Activated CD8-positive, alpha-beta memory T cell treated with anti-CD3 and anti-CD28 coated beads, Interleukin-2, amount 50 U/mL, for 24 hours (primary cell): ENCODE measurements around the gene NELL1.

ENCODE experiments used
- DNase-seq: peaks from one replicate; pipeline ENCODE4 v3.0.0-alpha.2; 2020; ENCODE audit errors: extremely low read depth

Gene NELL1

GRCh38 chr11:20963596-20963995 is 294.2 kb downstream of the NELL1 start:
- DNase-seq: no peak

GRCh38 chr11:20964985-20965384 is 295.6 kb downstream of the NELL1 start:
- no peak for DNase-seq

- DNase-seq: no peak
Observed at GRCh38 chr11:20966489-20966888, 297.1 kb downstream of the NELL1 start.

- no peak for DNase-seq
Observed at GRCh38 chr11:20973940-20974559, 304.7 kb downstream of the NELL1 start.

- DNase-seq: no peak
Observed at GRCh38 chr11:20980736-20981135, 311.4 kb downstream of the NELL1 start.

GRCh38 chr11:20990447-20990846 is 321.1 kb downstream of the NELL1 start:
- DNase-seq: no peak

- no peak for DNase-seq
Observed at GRCh38 chr11:20991471-20991870, 322.1 kb downstream of the NELL1 start.

- no peak for DNase-seq
Observed at GRCh38 chr11:21007297-21007696, 337.9 kb downstream of the NELL1 start.

- DNase-seq: no peak
Observed at GRCh38 chr11:21018248-21018647, 348.9 kb downstream of the NELL1 start.

GRCh38 chr11:21026685-21027084 is 357.3 kb downstream of the NELL1 start:
- DNase-seq: no peak

GRCh38 chr11:21037850-21038249 is 368.5 kb downstream of the NELL1 start:
- no peak for DNase-seq

GRCh38 chr11:21038801-21039200 is 369.4 kb downstream of the NELL1 start:
- DNase-seq: no peak

GRCh38 chr11:21040630-21041029 is 371.2 kb downstream of the NELL1 start:
- no peak for DNase-seq

- no peak for DNase-seq
Observed at GRCh38 chr11:21048626-21049025, 379.2 kb downstream of the NELL1 start.

- no peak for DNase-seq
Observed at GRCh38 chr11:21053466-21053865, 384.1 kb downstream of the NELL1 start.

GRCh38 chr11:21056644-21057043 is 387.3 kb downstream of the NELL1 start:
- DNase-seq: no peak

GRCh38 chr11:21059879-21060278 is 390.5 kb downstream of the NELL1 start:
- DNase-seq: no peak

- no peak for DNase-seq
Observed at GRCh38 chr11:21066030-21066429, 396.6 kb downstream of the NELL1 start.

GRCh38 chr11:21068886-21069285 is 399.5 kb downstream of the NELL1 start:
- no peak for DNase-seq

GRCh38 chr11:21069909-21070308 is 400.5 kb downstream of the NELL1 start:
- DNase-seq: no peak

- no peak for DNase-seq
Observed at GRCh38 chr11:21072558-21072957, 403.2 kb downstream of the NELL1 start.

GRCh38 chr11:21082853-21083252 is 413.5 kb downstream of the NELL1 start:
- no peak for DNase-seq

- DNase-seq: no peak
Observed at GRCh38 chr11:21088930-21089329, 419.5 kb downstream of the NELL1 start.

- no peak for DNase-seq
Observed at GRCh38 chr11:21104641-21105040, 435.3 kb downstream of the NELL1 start.
